IMR-90 (cell line): ENCODE results near the gene NCOA7.

ENCODE experiments used
- BHLHE40 ChIP-seq: fragments of 150-350 bp; IDR thresholded peaks from 2 replicates; pipeline ENCODE4 v1.6.1; 2016; ENCODE audit warnings: mild to moderate bottlenecking, low read depth, low read length
- CEBPB ChIP-seq: IDR thresholded peaks from 2 replicates; pipeline ENCODE4 v1.6.1; 2012; ENCODE audit warnings: low read depth, low read length, improper control_type of control experiment
- CHD1 ChIP-seq: IDR thresholded peaks from 2 replicates; pipeline ENCODE4 v1.6.1; 2012; ENCODE audit warnings: low read depth, low read length, improper control_type of control experiment
- CTCF ChIP-seq: conservative IDR thresholded peaks from 2 replicates; pipeline ENCODE4 v1.5.1; 2012; ENCODE audit warnings: mild to moderate bottlenecking, low read depth, low read length, improper control_type of control experiment
- ELK1 ChIP-seq: fragments of 150-350 bp; IDR thresholded peaks from 2 replicates; pipeline ENCODE4 v1.6.1; 2016; ENCODE audit warnings: low read depth, mild to moderate bottlenecking, low read length, moderate library complexity, borderline replicate concordance
- FOS ChIP-seq: fragments of 150-350 bp; IDR thresholded peaks from 2 replicates; pipeline ENCODE4 v1.6.1; 2016; ENCODE audit warnings: low read depth, low read length
- POLR2A ChIP-seq: IDR thresholded peaks from 2 replicates; pipeline ENCODE4 v1.6.1; 2012; ENCODE audit warnings: mild to moderate bottlenecking, low read depth, low read length
- RAD21 ChIP-seq: IDR thresholded peaks from 2 replicates; pipeline ENCODE4 v1.6.1; 2012; ENCODE audit warnings: low read length, improper control_type of control experiment
- RFX5 ChIP-seq: IDR thresholded peaks from 2 replicates; pipeline ENCODE4 v1.8.0; 2012; ENCODE audit warnings: low read depth, mild to moderate bottlenecking, low read length, moderate library complexity
- SMC3 ChIP-seq: fragments of 150-350 bp; IDR thresholded peaks from 2 replicates; pipeline ENCODE4 v1.6.1; 2016; ENCODE audit warnings: low read depth, mild to moderate bottlenecking, antibody characterized with exemption, low read length, moderate library complexity
- USF2 ChIP-seq: fragments of 150-350 bp; IDR thresholded peaks from 2 replicates; pipeline ENCODE4 v1.6.1; 2017; ENCODE audit warnings: mild to moderate bottlenecking, antibody characterized with exemption, low read length, low read depth

GRCh38 chr6:125791820-125792165 lies 1.0 kb downstream of the NCOA7 start:
- TF ChIP-seq CEBPB (no peak), CTCF (no peak), ELK1 (no peak), FOS (no peak), RFX5 (no peak), POLR2A (no peak), RAD21 (no peak), BHLHE40 (no peak), CHD1 (no peak), USF2 (no peak), SMC3 (no peak)
